Cerebellar cortex (tissue), 1 donor: ENCODE measurements around the gene PLXNA2.
A peak's percentile ranks its signal among the peaks of the same experiment; 100 is the strongest.

Source experiments
- DNase-seq: peaks from one replicate; pipeline ENCODE4 v3.0.0-alpha.2; 2015; ENCODE audit warnings: low spot score

Gene PLXNA2

DNA sequence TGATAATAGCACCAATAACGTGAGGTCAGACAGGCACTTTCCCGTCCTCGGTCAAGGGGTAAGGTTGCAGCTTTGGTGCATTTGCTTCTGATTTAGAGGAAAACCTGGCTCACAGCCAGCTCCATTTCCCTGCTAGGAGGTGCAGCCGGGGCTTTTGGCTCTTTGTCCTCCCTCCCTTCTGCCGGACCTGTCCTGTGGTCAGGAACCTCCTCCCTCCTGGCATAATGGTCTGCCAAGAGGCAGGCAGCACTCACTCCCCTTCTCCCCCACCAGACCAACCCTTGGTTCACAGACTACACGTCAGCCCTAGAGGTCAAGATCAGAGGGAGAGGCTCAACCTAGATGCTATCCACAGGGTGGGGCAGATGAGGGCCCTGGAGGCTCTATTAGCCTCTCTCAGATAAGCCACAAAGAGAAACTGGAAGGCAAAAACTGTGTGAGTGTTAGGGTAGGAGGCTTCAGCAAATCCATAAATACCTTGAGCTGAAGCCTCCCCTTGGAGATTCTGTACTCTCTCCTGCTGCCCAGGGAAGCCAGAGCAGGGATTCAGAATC, 64.8 kb downstream of the PLXNA2 start:
- peak; percentile 95 for DNase-seq

DNA sequence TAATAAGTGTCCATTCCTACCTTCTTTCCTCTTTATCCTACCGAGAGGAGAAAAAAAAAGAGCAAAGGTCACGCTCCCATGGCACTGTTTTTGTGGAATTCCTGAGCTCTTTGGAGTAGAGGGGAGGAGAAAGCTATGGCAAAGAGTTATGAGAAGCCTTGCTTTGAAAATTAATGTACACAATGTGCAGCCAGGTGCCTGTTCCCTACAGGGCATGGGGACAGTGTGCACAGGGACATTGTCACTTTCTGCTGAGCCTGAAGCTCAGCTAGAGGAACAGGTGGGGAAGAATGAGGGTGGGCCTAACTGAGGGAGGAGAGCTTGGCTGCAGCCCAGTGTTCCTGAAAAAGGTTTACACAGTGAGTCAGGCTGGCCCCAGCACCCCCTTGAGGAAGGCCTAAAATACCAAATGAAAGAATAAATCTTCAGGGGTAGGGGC, 66.1 kb downstream of the PLXNA2 start:
- peak; percentile 96 for DNase-seq

DNA sequence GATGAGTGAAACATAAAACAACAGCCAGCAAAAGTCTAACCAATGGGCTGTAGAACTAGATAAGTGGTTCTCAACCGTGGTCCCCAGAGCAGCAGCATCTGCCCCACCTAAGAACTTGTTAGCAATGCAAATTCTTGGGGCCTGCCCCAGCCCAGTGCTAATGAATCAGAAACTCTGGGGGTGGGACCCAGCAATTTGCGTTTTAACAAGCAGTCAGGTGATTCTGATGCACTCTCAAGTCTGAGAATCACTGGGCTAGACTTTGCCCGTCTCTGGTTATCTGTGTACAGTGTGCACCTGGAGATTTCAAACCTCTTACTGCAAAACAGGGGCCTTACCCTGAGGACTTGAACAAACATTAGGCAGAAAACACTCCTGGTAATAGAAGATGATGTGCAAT, 66.5 kb downstream of the PLXNA2 start:
- no peak for DNase-seq

DNA sequence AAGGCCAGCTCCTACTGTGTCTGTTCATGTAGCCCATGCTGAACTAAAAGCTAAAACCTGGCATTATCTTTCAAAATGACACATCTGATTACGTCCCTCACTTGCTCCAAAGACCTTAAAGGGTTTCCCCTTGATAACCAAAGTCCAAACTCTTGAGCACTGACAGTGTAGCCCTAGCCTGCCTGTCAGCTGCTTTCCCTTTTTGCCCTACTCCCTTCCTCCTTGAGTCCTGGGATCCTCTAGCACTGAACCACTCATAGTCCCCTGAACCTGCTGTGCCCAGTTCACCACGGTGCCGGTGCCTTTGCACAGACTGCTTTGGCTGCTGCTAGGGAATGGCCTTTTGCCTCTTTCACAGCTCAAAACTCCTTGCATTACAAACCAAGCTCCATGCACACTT, 67.5 kb downstream of the PLXNA2 start:
- DNase-seq: no peak

DNA sequence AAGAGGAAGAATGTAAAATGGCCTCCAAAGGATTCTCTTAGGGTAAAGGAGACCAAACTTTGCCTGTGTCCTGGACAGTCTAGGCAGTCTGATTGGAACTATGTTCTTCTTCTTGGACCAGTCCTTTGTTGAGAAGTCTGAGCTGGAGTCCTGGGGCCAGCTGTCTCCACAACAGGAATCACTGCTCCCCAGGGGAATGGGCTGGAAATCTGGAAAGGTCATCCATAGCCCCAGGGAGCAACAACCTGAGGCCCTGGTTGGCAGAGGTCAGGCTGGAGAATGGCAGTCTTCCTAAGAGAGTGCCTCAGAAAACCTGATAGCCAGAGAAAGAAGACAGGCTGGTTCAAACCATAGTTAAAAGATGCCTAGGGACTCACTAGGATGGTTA, 68.7 kb downstream of the PLXNA2 start:
- DNase-seq: no peak

DNA sequence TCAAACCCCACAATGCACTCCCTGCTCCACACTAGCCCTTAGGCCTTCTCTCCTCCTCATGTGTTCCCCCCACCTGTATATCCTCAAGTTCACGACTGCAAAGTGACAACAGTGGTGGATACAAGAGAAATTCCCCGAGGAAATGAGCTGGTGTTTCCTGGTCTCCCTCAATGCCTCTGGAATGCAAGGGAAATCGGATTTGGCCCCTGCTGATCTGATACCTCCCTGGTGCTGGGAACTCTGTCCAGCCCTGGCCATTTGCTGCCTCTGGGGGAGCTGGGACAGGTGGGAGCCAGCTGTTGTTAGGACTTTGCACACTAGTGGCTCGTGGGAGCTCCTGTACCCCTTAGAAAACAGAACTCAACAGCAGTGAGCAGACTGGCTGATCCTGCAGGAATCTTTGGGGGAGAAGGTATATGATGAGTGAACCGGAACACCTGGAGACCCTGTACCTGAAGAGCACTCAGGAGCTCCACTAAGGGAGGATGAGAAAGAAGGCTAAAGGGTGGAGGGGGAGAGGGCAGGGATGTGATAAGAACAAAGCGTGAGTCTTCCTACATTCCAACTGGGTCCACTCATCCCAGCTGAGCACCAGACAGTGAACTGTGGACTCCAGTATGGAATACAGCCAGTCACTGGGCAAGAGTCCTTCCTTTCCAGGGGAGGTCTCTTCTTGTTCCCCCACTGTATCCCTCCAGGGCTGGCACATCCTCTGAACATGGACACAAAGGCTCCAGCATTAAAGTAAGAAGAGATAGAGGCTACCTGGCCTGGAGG, 69.3 kb downstream of the PLXNA2 start:
- no peak for DNase-seq

DNA sequence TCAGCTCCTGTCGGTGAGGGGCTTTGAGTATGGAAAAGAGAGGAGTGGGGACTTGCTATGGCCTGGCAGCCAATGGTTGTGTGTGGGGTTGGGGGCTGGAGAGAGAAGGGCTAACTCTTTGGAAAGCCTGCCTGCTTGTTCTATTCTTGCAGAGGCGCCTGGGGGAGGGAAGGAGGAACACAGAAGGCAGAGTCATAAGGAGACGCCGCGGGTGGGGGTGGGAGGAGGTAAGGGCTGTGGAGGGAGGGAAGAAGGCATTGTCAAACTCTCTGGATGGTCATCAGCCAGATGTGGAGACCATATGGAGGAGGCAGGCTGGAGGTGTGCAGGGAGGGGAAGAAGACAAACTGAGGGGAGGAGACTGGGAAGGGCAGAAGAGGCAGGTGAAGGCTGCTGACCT, 70.0 kb downstream of the PLXNA2 start:
- peak; percentile 68 for DNase-seq

DNA sequence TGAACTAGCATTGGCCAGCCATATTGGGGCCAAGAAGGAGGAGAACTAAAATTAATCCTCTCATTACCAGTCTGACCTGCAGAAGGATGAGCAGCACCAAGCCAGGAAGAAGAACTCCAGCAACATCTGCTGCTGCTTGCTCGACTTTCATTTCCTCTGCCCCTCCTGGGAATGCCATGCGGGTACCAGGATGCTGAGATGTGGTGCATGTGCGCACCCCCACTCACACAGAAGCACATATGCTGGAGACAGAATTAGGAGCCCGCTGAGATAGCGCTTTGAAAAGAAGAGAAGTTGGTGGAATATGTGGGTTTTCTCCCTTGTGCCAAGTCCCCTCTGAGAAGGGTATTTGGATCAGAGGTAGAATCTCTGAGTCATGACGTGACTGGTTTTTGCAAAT, 70.4 kb downstream of the PLXNA2 start:
- DNase-seq: no peak

DNA sequence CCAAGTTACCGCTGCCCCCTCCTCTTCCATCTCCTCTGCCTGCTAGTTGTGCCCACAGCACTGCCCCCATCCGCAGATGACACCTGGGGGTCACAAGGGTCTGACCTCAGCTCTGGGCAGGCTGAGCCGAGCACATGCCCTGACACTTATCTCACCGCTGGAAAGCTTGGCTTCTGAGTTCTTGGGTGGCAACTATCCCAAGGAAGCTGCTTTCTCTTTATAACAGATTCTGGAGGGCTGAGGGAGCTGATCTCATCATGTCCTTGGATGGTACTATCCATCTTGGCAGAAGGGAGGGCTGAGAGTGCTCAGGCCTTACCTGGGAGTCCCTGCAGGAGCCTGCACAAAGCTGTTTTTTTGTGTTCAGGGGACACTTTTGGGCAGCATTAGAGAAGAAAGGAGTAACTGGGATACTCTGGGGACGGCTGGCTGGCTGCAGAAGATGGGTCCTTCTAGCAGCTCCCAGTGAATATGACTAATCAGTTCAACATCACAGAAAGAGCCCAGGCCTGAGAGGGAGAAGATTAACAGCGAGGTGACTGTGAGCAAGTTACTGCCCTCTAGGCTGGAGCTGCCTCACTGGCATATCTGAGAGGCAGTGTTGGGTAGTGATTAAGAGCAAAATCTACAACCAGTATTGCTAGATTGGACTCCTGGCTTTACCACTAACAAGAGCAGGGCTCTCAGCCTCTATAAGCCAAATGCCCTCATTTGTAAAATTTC, 71.6 kb downstream of the PLXNA2 start:
- no peak for DNase-seq

DNA sequence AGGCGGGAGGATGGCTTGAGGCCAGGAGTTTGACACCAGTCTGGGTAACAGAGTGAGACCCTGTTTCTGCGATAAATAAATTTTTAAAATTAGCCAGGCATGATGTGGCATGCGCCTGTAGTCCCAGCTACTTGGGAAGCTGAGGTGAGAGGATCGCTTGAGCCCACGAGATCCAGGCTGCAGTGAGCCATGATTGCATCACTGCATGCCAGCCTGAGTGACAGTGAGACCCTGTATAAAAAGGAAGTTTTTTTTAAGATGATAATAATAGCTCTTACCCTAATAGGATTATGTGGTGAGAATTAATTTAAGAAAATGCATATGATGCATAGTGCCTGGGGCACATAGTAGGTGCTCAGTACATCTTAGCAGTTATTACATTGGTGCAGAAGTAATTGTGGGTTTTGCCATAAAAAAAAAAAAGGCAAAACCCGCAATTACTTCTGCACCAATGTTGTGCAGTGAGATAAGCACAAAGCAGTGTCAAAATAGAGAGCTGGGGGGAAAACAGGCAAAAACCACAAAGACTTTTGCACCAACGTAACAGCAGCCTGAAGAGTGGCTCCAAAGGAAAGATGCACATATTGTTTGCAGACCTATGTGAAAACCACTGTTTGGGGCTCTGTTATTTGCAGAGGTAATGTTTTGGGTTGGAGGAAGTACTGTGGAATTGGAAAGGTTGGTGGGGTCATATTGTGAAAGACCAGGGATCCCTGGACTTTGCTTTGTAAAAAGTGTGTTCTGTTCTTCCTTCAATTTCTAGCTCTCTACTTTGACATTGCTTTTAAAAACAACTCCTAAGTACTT, 72.4 kb downstream of the PLXNA2 start:
- no peak for DNase-seq

DNA sequence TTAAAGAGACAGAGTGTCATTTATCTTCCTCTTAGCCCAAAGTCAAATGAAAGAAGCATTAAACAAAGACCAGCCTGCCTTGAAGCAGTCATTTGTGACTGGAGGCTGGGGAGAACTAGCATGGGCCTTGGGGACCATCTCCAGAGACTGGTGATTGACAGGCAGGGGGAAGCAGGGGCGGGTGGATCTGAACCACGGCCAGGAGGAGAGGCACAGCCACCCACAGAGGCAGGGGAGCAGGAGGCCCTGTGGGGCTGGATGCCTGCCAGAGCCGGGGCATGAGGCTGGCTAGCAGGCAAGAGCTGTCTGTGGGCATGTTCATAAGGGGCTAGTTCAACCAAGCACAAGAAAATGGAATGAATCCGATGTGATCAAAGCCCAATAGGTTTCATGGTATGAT, 73.9 kb downstream of the PLXNA2 start:
- no peak for DNase-seq

DNA sequence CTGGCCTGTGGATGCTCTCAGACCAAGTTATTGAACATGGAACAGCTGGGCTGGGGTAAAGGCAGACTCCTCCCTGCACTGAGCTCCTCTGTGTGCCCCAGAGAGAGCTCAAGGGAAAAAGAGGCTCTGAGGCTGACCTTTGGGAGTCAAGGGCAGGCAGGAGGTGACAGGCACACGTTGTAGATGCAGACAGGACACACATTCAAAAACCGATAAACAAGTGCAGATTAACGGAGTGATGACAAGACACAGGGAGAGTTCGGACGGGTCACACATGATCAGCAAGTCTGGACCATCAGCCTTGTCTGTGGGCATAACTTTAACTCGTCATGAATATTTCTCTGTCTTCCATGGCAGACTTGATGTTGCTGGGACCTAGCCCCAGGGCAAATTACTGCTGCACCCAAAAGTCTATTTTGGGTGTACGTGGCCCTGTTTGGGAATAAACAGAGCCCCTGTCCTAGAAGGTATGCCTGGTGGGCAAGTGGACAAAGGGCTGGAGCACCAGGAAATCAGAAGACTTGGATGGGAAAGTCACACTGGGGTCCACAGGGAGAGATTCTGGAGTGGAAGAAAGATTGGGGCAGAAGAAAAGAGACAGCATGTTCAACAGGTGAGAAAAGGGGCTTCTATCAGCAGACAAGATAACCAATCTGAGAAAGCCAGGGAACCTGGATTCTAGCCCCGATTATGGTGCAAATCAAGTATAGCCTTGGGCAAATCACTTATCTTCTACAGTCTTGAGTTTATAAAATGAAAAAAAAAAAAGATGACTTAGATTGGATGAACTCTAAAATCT, 74.9 kb downstream of the PLXNA2 start:
- DNase-seq: no peak

DNA sequence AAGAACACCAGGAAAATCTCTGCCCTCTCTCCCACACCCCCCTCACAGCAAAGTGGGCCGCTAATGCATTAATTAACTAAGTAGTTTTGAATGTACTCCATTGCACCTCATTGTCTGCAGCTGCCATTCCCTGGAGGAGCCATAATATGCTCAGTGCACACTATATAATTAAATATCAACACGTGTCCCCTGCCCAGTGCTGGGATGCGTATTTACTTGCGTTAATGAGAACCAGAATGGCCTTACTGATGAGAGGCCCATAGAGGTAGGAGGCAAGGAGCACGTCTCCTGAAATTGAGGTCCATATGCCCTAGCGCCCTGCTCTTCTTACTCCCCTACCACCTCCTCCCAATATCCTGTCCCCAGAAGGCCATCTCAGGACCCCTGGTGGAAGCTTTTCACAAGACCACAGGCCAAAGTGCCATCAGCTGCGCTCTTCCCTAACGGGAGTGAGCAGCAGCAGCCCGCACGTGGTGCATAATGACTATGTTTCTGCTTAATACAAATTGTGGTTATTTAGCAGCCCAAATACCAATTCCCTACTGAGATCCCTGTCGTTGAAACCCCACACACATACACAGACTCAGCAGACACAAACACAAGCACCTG, 76.8 kb downstream of the PLXNA2 start:
- no peak for DNase-seq

DNA sequence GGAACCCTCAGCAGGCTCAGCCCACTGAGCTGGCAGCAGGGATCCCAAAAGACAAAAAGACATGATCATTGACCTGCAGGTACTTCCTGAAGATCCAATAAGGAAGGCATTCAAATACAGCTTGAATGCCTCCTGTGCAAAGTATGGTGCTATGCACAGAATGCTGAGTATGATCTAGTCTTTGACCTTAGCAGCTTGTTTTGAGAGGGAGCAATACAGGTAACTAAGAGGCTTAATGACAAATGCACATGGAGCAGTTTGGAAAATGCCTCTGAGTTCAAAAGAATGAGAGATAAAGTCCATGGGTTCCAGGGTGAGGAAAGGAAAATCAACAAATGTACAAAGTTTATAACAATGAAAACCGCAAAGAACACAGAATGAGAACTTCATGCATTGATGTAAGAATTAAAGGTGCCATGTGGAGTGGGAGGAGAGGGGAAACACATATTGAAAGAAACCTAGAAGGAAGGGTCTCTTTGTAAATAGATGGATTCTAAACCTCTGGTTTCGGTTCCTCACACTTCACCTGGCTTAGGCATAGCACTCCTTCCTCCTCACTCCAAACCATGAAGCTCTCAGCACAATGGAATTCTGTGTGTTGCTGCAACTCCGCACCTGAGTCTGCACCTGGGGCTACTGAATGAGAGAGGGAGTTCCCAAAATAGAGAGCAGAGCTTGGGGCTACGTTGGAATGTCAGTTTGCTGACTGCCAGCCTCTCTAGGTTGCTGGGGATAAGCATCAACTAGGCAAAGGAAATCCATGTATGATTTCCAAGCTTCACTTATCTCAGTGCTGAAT, 77.6 kb downstream of the PLXNA2 start:
- DNase-seq: no peak

DNA sequence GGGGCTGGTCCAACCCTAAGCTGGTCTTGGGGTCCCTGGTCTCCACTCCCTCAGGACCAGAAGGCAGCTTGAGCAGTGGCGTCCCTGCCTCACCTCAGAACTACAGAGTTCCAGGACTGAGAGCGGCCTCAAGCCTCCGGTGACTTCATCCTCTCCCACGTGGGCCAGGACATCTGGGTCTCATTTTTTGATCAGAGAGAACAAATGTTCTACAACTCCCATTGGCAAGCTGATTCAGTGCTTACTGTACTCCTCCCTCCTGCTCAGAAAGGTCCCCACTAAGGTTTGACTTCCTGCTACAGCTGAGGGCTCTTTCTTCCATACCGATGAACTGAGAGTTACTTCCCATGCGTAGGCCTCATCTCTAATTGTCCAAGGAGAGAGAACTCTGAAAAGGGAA, 78.5 kb downstream of the PLXNA2 start:
- DNase-seq: peak; percentile 55

DNA sequence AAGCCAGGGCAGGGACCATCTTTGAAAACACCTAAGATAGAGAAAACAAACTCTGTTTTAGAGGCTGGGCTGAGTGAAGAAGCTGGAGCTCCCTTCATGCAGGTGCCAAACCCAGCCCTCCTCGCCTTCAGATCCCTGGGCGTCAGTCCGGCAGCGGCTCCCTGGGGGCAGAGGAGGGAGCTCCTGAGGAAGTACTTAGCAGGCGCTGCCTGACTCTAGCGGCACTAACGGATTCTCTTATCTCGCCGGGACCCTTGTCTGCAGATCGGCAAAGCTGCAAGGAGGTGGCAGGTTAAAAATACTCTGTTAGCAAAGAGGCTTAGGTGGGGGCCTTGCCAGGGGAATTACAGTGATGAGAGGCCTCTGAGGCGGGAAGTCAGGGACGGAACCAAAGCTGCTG, 79.6 kb downstream of the PLXNA2 start:
- no peak for DNase-seq

DNA sequence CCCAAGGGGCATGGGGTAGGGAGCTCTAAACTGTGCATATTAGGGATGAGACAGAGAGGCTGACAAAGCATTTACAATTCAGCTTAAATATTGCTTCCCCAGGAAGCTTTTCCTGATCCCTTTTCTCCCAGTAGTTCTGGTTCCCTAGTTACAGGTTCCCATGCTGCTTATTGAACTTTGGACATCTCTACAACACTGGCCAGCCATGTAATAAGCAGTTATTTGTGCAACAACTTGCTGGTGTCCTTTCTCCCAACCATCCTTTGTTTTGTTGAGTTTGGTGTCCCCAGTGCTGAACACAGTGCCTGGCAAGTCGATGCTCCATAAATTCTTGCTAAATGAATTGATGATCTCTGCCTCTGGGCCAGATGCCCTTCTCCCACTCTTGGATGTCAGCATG, 80.6 kb downstream of the PLXNA2 start:
- no peak for DNase-seq

DNA sequence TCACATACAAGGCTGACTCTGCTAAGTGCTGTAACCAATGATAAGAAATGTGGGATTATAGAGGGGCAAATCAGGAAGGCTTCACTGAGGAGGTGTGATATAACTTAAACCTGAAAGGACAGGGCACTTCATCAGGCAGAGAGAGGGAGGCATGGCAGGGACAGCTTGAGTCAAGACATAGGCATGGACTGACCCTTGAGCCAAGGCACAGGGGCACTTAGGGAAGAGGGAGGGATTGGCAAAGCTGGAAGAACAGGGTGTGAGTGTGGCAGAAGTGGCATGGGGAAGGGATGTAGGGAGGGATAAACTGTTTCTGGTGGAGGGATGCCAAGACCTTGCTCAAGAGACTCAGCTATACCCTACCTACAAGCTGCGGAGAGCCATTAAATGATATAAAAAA, 81.3 kb downstream of the PLXNA2 start:
- DNase-seq: no peak

DNA sequence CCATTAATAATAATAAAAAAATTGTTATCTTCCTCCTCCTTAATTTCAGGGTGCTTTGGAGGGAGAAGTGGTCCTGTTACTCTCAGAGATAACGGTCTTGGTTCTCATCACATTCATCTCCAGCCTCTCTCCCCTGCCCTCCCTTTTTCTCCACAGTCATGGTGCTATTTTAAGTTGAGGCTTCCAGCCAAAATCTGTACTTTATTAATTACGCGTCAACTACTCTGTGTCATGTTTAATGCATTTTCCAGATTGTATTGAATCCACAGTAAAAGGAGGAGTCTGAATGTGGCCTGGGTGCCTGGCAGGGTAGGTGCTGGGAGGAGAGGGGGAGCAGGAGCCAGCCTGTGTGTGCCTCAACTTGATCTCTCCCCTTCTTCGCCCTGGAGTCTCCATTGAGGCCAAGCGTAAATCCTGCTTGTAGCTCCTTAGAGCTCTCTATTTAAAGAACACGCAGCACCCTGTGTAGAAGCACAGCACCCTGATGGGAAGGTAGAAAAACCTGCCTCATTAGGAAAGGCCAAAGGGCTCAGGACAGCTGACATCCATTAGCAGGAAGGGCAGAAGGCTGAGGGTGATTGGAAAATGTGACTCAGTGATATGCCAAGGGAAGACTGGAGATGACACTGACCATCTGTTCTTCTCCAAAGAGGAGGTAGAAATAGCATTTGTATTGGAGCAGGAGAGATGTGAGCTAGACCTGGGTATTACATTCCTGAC, 82.4 kb downstream of the PLXNA2 start:
- DNase-seq: peak; percentile 99

DNA sequence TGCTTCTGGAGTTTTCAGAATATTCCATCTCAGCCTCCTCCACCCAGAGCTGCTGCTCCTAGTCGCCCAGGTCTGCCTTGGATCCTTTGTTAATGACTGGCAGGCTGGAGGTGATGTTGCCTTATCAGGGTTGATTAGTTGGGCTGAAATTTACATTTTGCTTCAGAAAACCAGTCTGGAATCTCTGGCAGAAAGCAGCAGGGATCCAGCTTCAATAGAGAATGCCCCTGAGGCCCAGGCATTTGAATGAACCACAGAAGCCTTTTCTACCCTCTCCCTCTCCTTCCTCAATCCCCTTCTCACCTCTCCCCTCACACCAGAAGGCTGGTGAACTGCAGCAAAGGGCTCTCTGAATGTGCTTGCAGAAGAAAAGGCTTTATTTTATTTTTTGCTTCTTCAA, 83.2 kb downstream of the PLXNA2 start:
- DNase-seq: no peak
